ENCODE data around the gene CLDN19. TPM values are rescaled to one million over a fixed set of nuclear protein-coding genes. Genes with fewer than 3 reads are reported as not detected.
"Not testable (repeated sequence)": the region's sequence is repeated elsewhere in the genome, so short reads cannot be mapped to it uniquely, and the experiment has no call there.

CLDN19 gene
- total and polyA plus RNA-seq, 12 donors: 0.20 to 0.91 TPM; not detected in 10

- peaks cover 0 to 89% of the 10 kb centered on the region in 2 donors for H3K36me3 ChIP-seq (replicated peaks in 1 of 2)
- no peak overlapping the region for H3K4me3 ChIP-seq
- H3K27ac ChIP-seq: no peak overlapping the region
- H3K4me1 ChIP-seq (replicated peaks in 1 of 2): peaks cover 0 to 7% of the 10 kb centered on the region in 2 donors
- no peak for TF ChIP-seq POLR2A (IDR thresholded peaks at IDR 0.05)
- peak; percentile 56 to 77 (median 75) for TF ChIP-seq CTCF (IDR thresholded peaks at IDR 0.05)
- DNase-seq: peak in 4 of 7 donors; percentile 34 to 45 (median 38)
- 70 to 75% (median 71%) methylated on average over 17 of the region's 17 CpGs for WGBS, 4 donors
- intact Hi-C loops (cut with DNase I): no loop called here
- no peaks in the 10 kb centered on the region for H3K27me3 ChIP-seq
- H3K9me3 ChIP-seq (replicated peaks in 1 of 3): no peaks in the 10 kb centered on the region
Measured at GRCh38 chr1:42756956-42757891, 17.2 kb upstream of the CLDN19 start.

GRCh38 chr1:42753070-42753469 is 13.0 kb upstream of the CLDN19 start:
- Histone ChIP-seq H3K9me3 (replicated peaks in 1 of 3) (no peaks in the 10 kb centered on the region), H3K27ac (peak overlapping the region in 3 of 5 donors; percentile 13 to 59 (median 59)), H3K36me3 (replicated peaks in 1 of 2) (peaks cover 0 to 68% of the 10 kb centered on the region in 2 donors), H3K4me3 (no peak overlapping the region), H3K27me3 (no peaks in the 10 kb centered on the region), H3K4me1 (replicated peaks in 1 of 2) (peaks cover 9 to 23% of the 10 kb centered on the region in 2 donors)
- no peak for TF ChIP-seq POLR2A (IDR thresholded peaks at IDR 0.05)
- TF ChIP-seq CTCF (IDR thresholded peaks at IDR 0.05): no peak
- WGBS, 4 donors: 41 to 73% (median 58%) methylated on average over 1 of the region's 1 CpG
- no peak for DNase-seq
- intact Hi-C loops (cut with DNase I): no loop called here

DNA sequence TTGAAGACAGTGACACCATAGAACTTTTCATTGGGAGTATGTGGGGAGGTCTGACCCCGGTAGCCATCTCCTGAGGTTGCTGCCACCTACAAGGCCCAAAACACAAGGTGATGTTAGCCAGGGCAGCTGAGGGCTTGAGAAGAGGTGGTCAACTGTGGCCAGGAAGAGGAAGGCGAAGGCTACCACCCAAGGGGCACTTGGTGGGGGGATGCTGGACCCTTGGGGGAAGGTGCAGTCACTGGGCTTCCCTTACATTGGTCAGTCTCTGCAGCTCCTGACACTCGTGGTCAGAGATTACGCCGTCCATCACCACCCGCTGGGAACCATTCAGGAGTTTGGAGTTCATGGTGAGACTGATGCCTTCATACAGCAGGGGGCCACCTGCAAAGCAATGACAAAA is 12.2 kb upstream of the CLDN19 start:
- peak in 1 of 7 donors; percentile 4 for DNase-seq
- Histone ChIP-seq H3K9me3 (replicated peaks in 1 of 3) (no peaks in the 10 kb centered on the region), H3K27me3 (no peaks in the 10 kb centered on the region), H3K4me1 (replicated peaks in 1 of 2) (peaks cover 9 to 23% of the 10 kb centered on the region in 2 donors), H3K27ac (no peak overlapping the region), H3K4me3 (no peak overlapping the region), H3K36me3 (replicated peaks in 1 of 2) (peaks cover 0 to 60% of the 10 kb centered on the region in 2 donors)
- intact Hi-C loops (cut with DNase I): no loop called here
- WGBS, 4 donors: 94 to 97% (median 94%) methylated on average over 6 of the region's 6 CpGs
- TF ChIP-seq POLR2A (IDR thresholded peaks at IDR 0.05) (no peak), CTCF (IDR thresholded peaks at IDR 0.05) (no peak)

- DNase-seq; H3K9me3 ChIP-seq (replicated peaks in 1 of 3); intact Hi-C loops (cut with DNase I); H3K4me3 ChIP-seq; H3K27me3 ChIP-seq; H3K27ac ChIP-seq: not testable (repeated sequence)
- Histone ChIP-seq H3K4me1 (replicated peaks in 1 of 2) (peaks cover 9 to 23% of the 10 kb centered on the region in 2 donors), H3K36me3 (replicated peaks in 1 of 2) (peaks cover 0 to 55% of the 10 kb centered on the region in 2 donors)
- 91 to 97% (median 94%) methylated on average over 8 of the region's 8 CpGs for whole genome bisulfite sequencing, 4 donors
Measured at GRCh38 chr1:42751511-42752070, 11.6 kb upstream of the CLDN19 start.
